Fibroblast of lung (primary cell): ENCODE results near the gene ZNF180. TPM values are rescaled to one million over a fixed set of nuclear protein-coding genes. Genes with fewer than 3 reads are reported as not detected.

Experiments
- DNase-seq, 2 donors: peaks; one replicate each; pipeline versions ENCODE4 v3.0.0 to v3.0.0-alpha.2; 2010; ENCODE audit warnings: low read depth in 2 of 2
- H2AFZ ChIP-seq: 2 replicates; pipeline ENCODE4 v1.5.1; 2012; ENCODE audit warnings: low read length, control low read depth, inconsistent platforms
- H3K27ac ChIP-seq: 2 replicates; pipeline ENCODE4 v1.5.1; 2011; ENCODE audit warnings: low read length, control low read depth; ENCODE audit not compliant: insufficient read depth
- H3K27me3 ChIP-seq: 2 replicates; pipeline ENCODE4 v1.5.1; 2011; ENCODE audit warnings: mild to moderate bottlenecking, low read length; ENCODE audit not compliant: control insufficient read depth, insufficient read depth
- H3K36me3 ChIP-seq: 2 replicates; pipeline ENCODE4 v1.5.1; 2011; ENCODE audit warnings: low read length; ENCODE audit not compliant: control insufficient read depth, insufficient read depth
- H3K4me1 ChIP-seq: 2 replicates; pipeline ENCODE4 v1.5.1; 2011; ENCODE audit warnings: low read length; ENCODE audit not compliant: control insufficient read depth, insufficient read depth; ENCODE audit errors: extremely low read depth
- H3K4me2 ChIP-seq: 2 replicates; pipeline ENCODE4 v1.5.1; 2011; ENCODE audit warnings: low read length, control low read depth; ENCODE audit not compliant: insufficient read depth; ENCODE audit errors: extremely low read depth
- H3K4me3 ChIP-seq, 4 experiments: fragments of 200-600 bp in 1 of 4; sonication (generic) in 1 of 4; replicated peaks in 1 of 4; 2 replicates each; pipeline ENCODE4 v1.5.1; 2011 to 2016; ENCODE audit warnings: low read length in 4 of 4, low read depth in 3 of 4, mild to moderate bottlenecking in 3 of 4, control low read depth in 2 of 4, inconsistent platforms in 1 of 4, mixed read lengths in 1 of 4; ENCODE audit not compliant: insufficient read depth in 1 of 4; ENCODE audit errors: control extremely low read depth in 1 of 4
- H3K79me2 ChIP-seq: 2 replicates; pipeline ENCODE4 v1.5.1; 2012; ENCODE audit warnings: mild to moderate bottlenecking, low read length, inconsistent platforms; ENCODE audit not compliant: control insufficient read depth, insufficient read depth
- H3K9ac ChIP-seq: 2 replicates; pipeline ENCODE4 v1.5.1; 2011; ENCODE audit warnings: mild to moderate bottlenecking, low read length, control low read depth; ENCODE audit not compliant: insufficient read depth
- H3K9me3 ChIP-seq: 2 replicates; pipeline ENCODE4 v1.5.1; 2012; ENCODE audit warnings: low read depth, low read length; ENCODE audit not compliant: control insufficient read depth, insufficient read depth
- H4K20me1 ChIP-seq: 2 replicates; pipeline ENCODE4 v1.5.1; 2011; ENCODE audit warnings: low read length; ENCODE audit not compliant: control insufficient read depth, insufficient read depth; ENCODE audit errors: extremely low read depth
- EZH2 ChIP-seq: IDR thresholded peaks from 2 replicates; pipeline ENCODE4 v1.5.1; 2012; ENCODE audit warnings: low read length, control low read depth, mild to moderate bottlenecking; ENCODE audit errors: missing control alignments
- polyA plus RNA-seq, 2 donors: library from polyadenylated mRNA; depleted of rRNA in 1 of 2; stranded (reverse) in 1 of 2; unstranded in 1 of 2; fragments of >200 nt; gene quantifications; 2 replicates each; pipeline ENCODE4 v1.2.1, GENCODE V29; 2011 to 2012; ENCODE audit warnings: missing spikeins in 1 of 2
- total RNA-seq: library from RNA; depleted of rRNA; stranded (reverse); fragments of >200 nt; gene quantifications from 2 replicates; pipeline ENCODE4 v1.2.1, GENCODE V29; 2014
- TF ChIP-seq, protein P1 (sequence below), 2 donors: IDR thresholded peaks in 1 of 2; conservative IDR thresholded peaks in 1 of 2; 1 replicate in 1 of 2; 2 replicates in 1 of 2; pipeline ENCODE4 v1.5.1; 2011 to 2012; ENCODE audit warnings: low read length in 2 of 2, control low read depth in 1 of 2, inconsistent platforms in 1 of 2, low read depth in 1 of 2, mild to moderate bottlenecking in 1 of 2

ZNF180 gene
- total and polyA plus RNA-seq, 2 donors (not counting 1 experiment from before 2014, with no cell fraction given), result 1.4 to 7.6 TPM

DNA sequence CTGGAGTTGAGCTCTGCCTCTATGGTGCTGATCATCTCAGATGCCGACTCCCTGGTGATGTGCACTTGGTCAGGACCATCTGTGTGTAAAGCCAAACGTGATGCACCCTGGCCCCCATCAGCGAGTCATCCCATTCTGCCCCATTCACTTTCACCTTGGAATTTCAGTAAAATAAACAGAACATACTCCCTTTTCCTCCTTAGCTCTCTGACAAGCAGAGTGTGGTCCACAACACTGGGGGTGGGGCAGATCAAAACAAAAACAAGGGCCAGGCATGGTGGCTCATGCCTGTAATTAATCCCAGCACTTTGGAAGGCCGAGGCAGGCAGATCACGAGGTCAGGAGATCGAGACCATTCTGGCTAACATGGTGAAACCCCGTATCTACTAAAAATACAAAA is 16.8 kb upstream of the ZNF180 start:
- no peak overlapping the region for H3K9ac ChIP-seq
- TF ChIP-seq, protein P1, sequence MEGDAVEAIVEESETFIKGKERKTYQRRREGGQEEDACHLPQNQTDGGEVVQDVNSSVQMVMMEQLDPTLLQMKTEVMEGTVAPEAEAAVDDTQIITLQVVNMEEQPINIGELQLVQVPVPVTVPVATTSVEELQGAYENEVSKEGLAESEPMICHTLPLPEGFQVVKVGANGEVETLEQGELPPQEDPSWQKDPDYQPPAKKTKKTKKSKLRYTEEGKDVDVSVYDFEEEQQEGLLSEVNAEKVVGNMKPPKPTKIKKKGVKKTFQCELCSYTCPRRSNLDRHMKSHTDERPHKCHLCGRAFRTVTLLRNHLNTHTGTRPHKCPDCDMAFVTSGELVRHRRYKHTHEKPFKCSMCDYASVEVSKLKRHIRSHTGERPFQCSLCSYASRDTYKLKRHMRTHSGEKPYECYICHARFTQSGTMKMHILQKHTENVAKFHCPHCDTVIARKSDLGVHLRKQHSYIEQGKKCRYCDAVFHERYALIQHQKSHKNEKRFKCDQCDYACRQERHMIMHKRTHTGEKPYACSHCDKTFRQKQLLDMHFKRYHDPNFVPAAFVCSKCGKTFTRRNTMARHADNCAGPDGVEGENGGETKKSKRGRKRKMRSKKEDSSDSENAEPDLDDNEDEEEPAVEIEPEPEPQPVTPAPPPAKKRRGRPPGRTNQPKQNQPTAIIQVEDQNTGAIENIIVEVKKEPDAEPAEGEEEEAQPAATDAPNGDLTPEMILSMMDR (conservative IDR thresholded peaks at IDR 0.05 in 1 of 2, IDR thresholded peaks at IDR 0.05 in 1 of 2; ENCODE audit: low read depth in 1 of 2, low read length in 2 of 2), result no peak
- no peak for TF ChIP-seq EZH2

DNA sequence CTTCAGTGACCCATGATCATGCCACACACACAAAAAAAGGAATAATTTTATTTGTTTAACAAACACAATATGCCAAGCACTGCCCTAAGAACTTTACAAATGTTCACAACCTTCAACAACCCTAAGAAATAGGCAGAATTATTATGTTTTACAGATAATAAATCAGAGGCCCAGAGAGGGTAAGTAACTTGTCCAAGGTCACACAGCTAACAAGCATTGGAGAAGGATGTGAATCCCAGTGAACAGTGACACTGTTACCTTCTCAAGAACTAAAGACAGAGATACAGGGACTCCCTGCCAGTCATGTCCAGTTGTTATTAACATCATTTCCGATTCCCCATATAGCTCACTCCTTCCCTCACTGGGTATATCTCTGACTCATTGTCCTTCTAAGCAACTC is 15.6 kb upstream of the ZNF180 start:
- no peaks in the 10 kb centered on the region for H3K27me3 ChIP-seq
- TF ChIP-seq, protein P1 (conservative IDR thresholded peaks at IDR 0.05 in 1 of 2, IDR thresholded peaks at IDR 0.05 in 1 of 2; ENCODE audit: low read depth in 1 of 2, low read length in 2 of 2), result no peak
- TF ChIP-seq EZH2, result no peak
- H3K9me3 ChIP-seq, result no peaks in the 10 kb centered on the region
- H3K4me2 ChIP-seq, result no peak overlapping the region
- H3K27ac ChIP-seq, result no peak overlapping the region
- H3K36me3 ChIP-seq, result no peaks in the 10 kb centered on the region
- H3K79me2 ChIP-seq, result no peaks in the 10 kb centered on the region
- H4K20me1 ChIP-seq, result no peaks in the 10 kb centered on the region
- no peak for DNase-seq
- H2AFZ ChIP-seq, result no peak overlapping the region
- no peak overlapping the region for H3K4me3 ChIP-seq
- no peaks in the 10 kb centered on the region for H3K4me1 ChIP-seq
- no peak overlapping the region for H3K9ac ChIP-seq

More for the DNA sequence above, 16.8 kb upstream of the ZNF180 start:
- no peaks in the 10 kb centered on the region for H3K9me3 ChIP-seq
- H3K27me3 ChIP-seq, result no peaks in the 10 kb centered on the region
- no peak overlapping the region for H3K27ac ChIP-seq
- H2AFZ ChIP-seq, result no peak overlapping the region
- no peak overlapping the region for H3K4me2 ChIP-seq
- H3K36me3 ChIP-seq, result no peaks in the 10 kb centered on the region
- no peak for DNase-seq
- no peak overlapping the region for H3K4me3 ChIP-seq
- H3K4me1 ChIP-seq, result no peaks in the 10 kb centered on the region
- H3K79me2 ChIP-seq, result no peaks in the 10 kb centered on the region
- H4K20me1 ChIP-seq, result no peaks in the 10 kb centered on the region

DNA sequence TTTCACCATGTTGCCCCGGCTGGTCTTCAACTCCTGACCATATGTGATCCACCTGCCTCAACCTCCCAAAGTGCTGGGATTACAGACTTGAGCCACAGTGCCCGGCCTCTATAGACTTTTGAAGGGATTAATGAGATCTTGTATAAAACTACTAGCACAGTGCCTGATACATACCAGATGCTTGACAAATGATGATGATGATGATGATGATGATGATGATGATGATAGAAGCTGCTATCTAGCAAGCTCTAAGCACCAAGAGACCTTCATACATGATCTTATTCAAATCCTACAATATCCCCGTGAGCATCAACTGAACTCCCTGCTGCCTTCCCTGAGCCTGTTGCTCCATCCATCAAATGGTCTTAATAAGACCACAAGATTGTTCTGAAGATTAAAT is 14.7 kb upstream of the ZNF180 start:
- no peak for TF ChIP-seq EZH2
- TF ChIP-seq, protein P1 (conservative IDR thresholded peaks at IDR 0.05 in 1 of 2, IDR thresholded peaks at IDR 0.05 in 1 of 2; ENCODE audit: low read depth in 1 of 2, low read length in 2 of 2), result no peak
- Histone ChIP-seq H3K4me2 (no peak overlapping the region), H3K9ac (no peak overlapping the region), H3K4me3 (no peak overlapping the region), H3K27ac (no peak overlapping the region), H4K20me1 (no peaks in the 10 kb centered on the region), H3K4me1 (no peaks in the 10 kb centered on the region), H3K27me3 (no peaks in the 10 kb centered on the region), H3K36me3 (no peaks in the 10 kb centered on the region), H3K9me3 (no peaks in the 10 kb centered on the region), H3K79me2 (no peaks in the 10 kb centered on the region), H2AFZ (no peak overlapping the region)
- DNase-seq, result no peak
